GM18499 (cell line): ENCODE measurements around the gene EYA4.
"Not testable (repeated sequence)": the region's sequence is repeated elsewhere in the genome, so short reads cannot be mapped to it uniquely, and the experiment has no call there.

Experiments used
- ATAC-seq: cut with Tn5 transposase; IDR thresholded peaks from one replicate; pipeline ENCODE4 v1.9.1; 2021; ENCODE audit warnings: moderate number of reproducible peaks; ENCODE audit not compliant: insufficient read depth, unreplicated experiment

Gene EYA4

GRCh38 chr6:133392015-133392414 lies 150.9 kb downstream of the EYA4 start:
- no peak for ATAC-seq

GRCh38 chr6:133392641-133393040 lies 151.5 kb downstream of the EYA4 start:
- ATAC-seq = no peak

- ATAC-seq = no peak
Measured at GRCh38 chr6:133393891-133394290, 152.7 kb downstream of the EYA4 start.

GRCh38 chr6:133394630-133395029 lies 153.5 kb downstream of the EYA4 start:
- ATAC-seq = no peak

- ATAC-seq = no peak
Measured at GRCh38 chr6:133396233-133396983, 155.3 kb downstream of the EYA4 start.

- ATAC-seq = no peak
Measured at GRCh38 chr6:133396984-133397348, 155.8 kb downstream of the EYA4 start.

GRCh38 chr6:133397601-133398000 lies 156.4 kb downstream of the EYA4 start:
- ATAC-seq = not testable (repeated sequence)

GRCh38 chr6:133399426-133399825 lies 158.3 kb downstream of the EYA4 start:
- ATAC-seq = no peak

GRCh38 chr6:133404151-133404550 lies 163.0 kb downstream of the EYA4 start:
- ATAC-seq = no peak

- no peak for ATAC-seq
Measured at GRCh38 chr6:133404728-133405127, 163.6 kb downstream of the EYA4 start.

- no peak for ATAC-seq
Measured at GRCh38 chr6:133407320-133408100, 166.4 kb downstream of the EYA4 start.

- no peak for ATAC-seq
Measured at GRCh38 chr6:133408132-133408531, 167.0 kb downstream of the EYA4 start.

GRCh38 chr6:133408543-133408942 lies 167.4 kb downstream of the EYA4 start:
- no peak for ATAC-seq

- no peak for ATAC-seq
Measured at GRCh38 chr6:133410638-133411435, 169.7 kb downstream of the EYA4 start.

GRCh38 chr6:133411757-133412156 lies 170.6 kb downstream of the EYA4 start:
- no peak for ATAC-seq

- no peak for ATAC-seq
Measured at GRCh38 chr6:133415262-133415661, 174.1 kb downstream of the EYA4 start.

- no peak for ATAC-seq
Measured at GRCh38 chr6:133418108-133418507, 177.0 kb downstream of the EYA4 start.

- no peak for ATAC-seq
Measured at GRCh38 chr6:133423242-133423641, 182.1 kb downstream of the EYA4 start.

- ATAC-seq = no peak
Measured at GRCh38 chr6:133424359-133424758, 183.2 kb downstream of the EYA4 start.

GRCh38 chr6:133426038-133426437 lies 184.9 kb downstream of the EYA4 start:
- ATAC-seq = no peak

- ATAC-seq = no peak
Measured at GRCh38 chr6:133428295-133428694, 187.1 kb downstream of the EYA4 start.
